HepG2 (cell line): ENCODE results near the gene EIF4H.

Experiments used
- HNF4G ChIP-seq, 2 experiments: sonication (generic) in 1 of 2; formaldehyde crosslinking in 1 of 2; IDR thresholded peaks; 2 replicates each; pipeline versions ENCODE4 v1.4.0 to v1.6.1; 2011 to 2020; ENCODE audit warnings: borderline replicate concordance in 2 of 2, low read depth in 2 of 2, mild to moderate bottlenecking in 2 of 2, low read length in 1 of 2, missing genetic modification reagents in 1 of 2, moderate library complexity in 1 of 2
- NCOA2 ChIP-seq: sonication (generic); formaldehyde crosslinking; IDR thresholded peaks from 2 replicates; pipeline ENCODE4 v1.8.0; 2022; ENCODE audit warnings: inconsistent platforms
- POLR2A ChIP-seq, 2 experiments: IDR thresholded peaks; 2 replicates each; pipeline ENCODE4 v1.6.1; 2011; ENCODE audit warnings: low read depth in 2 of 2, low read length in 2 of 2, mild to moderate bottlenecking in 1 of 2, moderate library complexity in 1 of 2; ENCODE audit not compliant: insufficient read depth in 1 of 2
- POLR2AphosphoS5 ChIP-seq: IDR thresholded peaks from 2 replicates; pipeline ENCODE4 v1.6.1; 2012; ENCODE audit warnings: low read depth, low read length
- RFX5 ChIP-seq: IDR thresholded peaks from 2 replicates; pipeline ENCODE4 v1.6.1; 2011; ENCODE audit warnings: low read depth, low read length, improper control_type of control experiment
- TF ChIP-seq, protein P1 (sequence below): sonication (generic); formaldehyde crosslinking; IDR thresholded peaks from 2 replicates; pipeline ENCODE4 v1.5.0; 2020; ENCODE audit warnings: mild to moderate bottlenecking, missing genetic modification reagents, moderate library complexity
- TF ChIP-seq, protein P2 (sequence below): IDR thresholded peaks from 2 replicates; pipeline ENCODE4 v1.6.1; 2016; ENCODE audit warnings: missing genetic modification reagents, missing compliant biosample characterization
- TF ChIP-seq, protein P3 (sequence below): sonication (generic); formaldehyde crosslinking; IDR thresholded peaks from 2 replicates; pipeline ENCODE4 v1.4.0; 2020; ENCODE audit warnings: missing genetic modification reagents

DNA sequence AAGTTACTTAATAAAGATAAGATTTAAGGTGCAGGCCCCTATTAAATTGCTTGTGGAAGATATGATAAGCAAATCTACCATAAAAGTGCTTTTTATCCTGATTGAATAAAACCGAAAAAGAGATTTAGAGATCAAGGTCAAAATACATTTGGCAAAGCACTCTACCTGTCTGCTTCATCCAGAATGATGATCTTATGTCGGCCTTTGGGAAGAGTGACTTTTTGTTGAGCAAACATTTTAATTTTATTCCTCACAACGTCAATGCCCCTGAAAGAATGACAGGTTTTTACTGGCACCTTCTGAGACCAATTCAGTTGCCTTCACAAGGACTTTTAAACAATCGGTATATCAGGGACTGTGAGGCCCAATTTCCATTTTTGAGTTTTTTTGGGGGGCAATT is 72.3 kb downstream of the EIF4H start:
- TF ChIP-seq POLR2A (IDR thresholded peaks at IDR 0.05; ENCODE audit: insufficient read depth in 1 of 2, low read depth in 2 of 2, low read length in 2 of 2) (no peak), RFX5 (no peak), NCOA2 (CRISPR knock-in tag) (no peak), HNF4G (IDR thresholded peaks at IDR 0.05; ENCODE audit: borderline replicate concordance, low read depth, low read length) (no peak), HNF4G (CRISPR knock-in tag; IDR thresholded peaks at IDR 0.05; ENCODE audit: borderline replicate concordance, low read depth) (no peak), POLR2AphosphoS5 (no peak)
- TF ChIP-seq, protein P1, sequence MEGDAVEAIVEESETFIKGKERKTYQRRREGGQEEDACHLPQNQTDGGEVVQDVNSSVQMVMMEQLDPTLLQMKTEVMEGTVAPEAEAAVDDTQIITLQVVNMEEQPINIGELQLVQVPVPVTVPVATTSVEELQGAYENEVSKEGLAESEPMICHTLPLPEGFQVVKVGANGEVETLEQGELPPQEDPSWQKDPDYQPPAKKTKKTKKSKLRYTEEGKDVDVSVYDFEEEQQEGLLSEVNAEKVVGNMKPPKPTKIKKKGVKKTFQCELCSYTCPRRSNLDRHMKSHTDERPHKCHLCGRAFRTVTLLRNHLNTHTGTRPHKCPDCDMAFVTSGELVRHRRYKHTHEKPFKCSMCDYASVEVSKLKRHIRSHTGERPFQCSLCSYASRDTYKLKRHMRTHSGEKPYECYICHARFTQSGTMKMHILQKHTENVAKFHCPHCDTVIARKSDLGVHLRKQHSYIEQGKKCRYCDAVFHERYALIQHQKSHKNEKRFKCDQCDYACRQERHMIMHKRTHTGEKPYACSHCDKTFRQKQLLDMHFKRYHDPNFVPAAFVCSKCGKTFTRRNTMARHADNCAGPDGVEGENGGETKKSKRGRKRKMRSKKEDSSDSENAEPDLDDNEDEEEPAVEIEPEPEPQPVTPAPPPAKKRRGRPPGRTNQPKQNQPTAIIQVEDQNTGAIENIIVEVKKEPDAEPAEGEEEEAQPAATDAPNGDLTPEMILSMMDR (CRISPR knock-in tag), result no peak
- TF ChIP-seq, protein P2, sequence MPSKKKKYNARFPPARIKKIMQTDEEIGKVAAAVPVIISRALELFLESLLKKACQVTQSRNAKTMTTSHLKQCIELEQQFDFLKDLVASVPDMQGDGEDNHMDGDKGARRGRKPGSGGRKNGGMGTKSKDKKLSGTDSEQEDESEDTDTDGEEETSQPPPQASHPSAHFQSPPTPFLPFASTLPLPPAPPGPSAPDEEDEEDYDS, result no peak
- TF ChIP-seq, protein P3, sequence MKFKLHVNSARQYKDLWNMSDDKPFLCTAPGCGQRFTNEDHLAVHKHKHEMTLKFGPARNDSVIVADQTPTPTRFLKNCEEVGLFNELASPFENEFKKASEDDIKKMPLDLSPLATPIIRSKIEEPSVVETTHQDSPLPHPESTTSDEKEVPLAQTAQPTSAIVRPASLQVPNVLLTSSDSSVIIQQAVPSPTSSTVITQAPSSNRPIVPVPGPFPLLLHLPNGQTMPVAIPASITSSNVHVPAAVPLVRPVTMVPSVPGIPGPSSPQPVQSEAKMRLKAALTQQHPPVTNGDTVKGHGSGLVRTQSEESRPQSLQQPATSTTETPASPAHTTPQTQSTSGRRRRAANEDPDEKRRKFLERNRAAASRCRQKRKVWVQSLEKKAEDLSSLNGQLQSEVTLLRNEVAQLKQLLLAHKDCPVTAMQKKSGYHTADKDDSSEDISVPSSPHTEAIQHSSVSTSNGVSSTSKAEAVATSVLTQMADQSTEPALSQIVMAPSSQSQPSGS, result no peak
